Daoy (cell line): Measurements from ENCODE around the gene NOTCH1. TPM values are rescaled to one million over a fixed set of nuclear protein-coding genes. Genes with fewer than 3 reads are reported as not detected.

Source experiments
- DNase-seq: peaks from one replicate; pipeline ENCODE4 v3.0.0-alpha.2; 2015; ENCODE audit warnings: low read depth
- total RNA-seq: library from RNA; depleted of rRNA; stranded (reverse); fragments of >200 nt; shearing (Covaris generic); gene quantifications from 2 replicates; pipeline ENCODE4 v1.2.3, GENCODE V29; 2014; rRNA removed

NOTCH1 gene
- total RNA-seq, 1 experiment from 2014 or later: 8.7 TPM

- no peak for DNase-seq
Observed at GRCh38 chr9:136465500-136466154, 80.2 kb downstream of the NOTCH1 start.

- DNase-seq: no peak
Observed at GRCh38 chr9:136464241-136464640, 81.6 kb downstream of the NOTCH1 start.

- no peak for DNase-seq
Observed at GRCh38 chr9:136463578-136463977, 82.3 kb downstream of the NOTCH1 start.

GRCh38 chr9:136462664-136463063 is 83.2 kb downstream of the NOTCH1 start:
- DNase-seq: no peak

GRCh38 chr9:136460772-136461325 is 85.0 kb downstream of the NOTCH1 start:
- no peak for DNase-seq

GRCh38 chr9:136459425-136459824 is 86.4 kb downstream of the NOTCH1 start:
- DNase-seq: no peak

GRCh38 chr9:136457326-136457725 is 88.5 kb downstream of the NOTCH1 start:
- no peak for DNase-seq

- DNase-seq: no peak
Observed at GRCh38 chr9:136456258-136456657, 89.6 kb downstream of the NOTCH1 start.

- no peak for DNase-seq
Observed at GRCh38 chr9:136455043-136456002, 90.5 kb downstream of the NOTCH1 start.

GRCh38 chr9:136454026-136454796 is 91.6 kb downstream of the NOTCH1 start:
- no peak for DNase-seq

GRCh38 chr9:136453326-136453725 is 92.5 kb downstream of the NOTCH1 start:
- DNase-seq: no peak

- no peak for DNase-seq
Observed at GRCh38 chr9:136451221-136451877, 94.5 kb downstream of the NOTCH1 start.

GRCh38 chr9:136448655-136449054 is 97.2 kb downstream of the NOTCH1 start:
- no peak for DNase-seq

- DNase-seq: no peak
Observed at GRCh38 chr9:136447173-136447778, 98.6 kb downstream of the NOTCH1 start.

- DNase-seq: no peak
Observed at GRCh38 chr9:136445799-136446198, 100.0 kb downstream of the NOTCH1 start.

Other genes with a start within 250 kb of the NOTCH1 start
- gene CCDC187, start 242.0 kb downstream of the NOTCH1 start, total RNA-seq: not detected in 2 replicates
- gene GPSM1, start 218.5 kb downstream of the NOTCH1 start, total RNA-seq: 15.8 and 23.4 TPM in 2 replicates
- gene DNLZ, start 182.3 kb downstream of the NOTCH1 start, total RNA-seq: 100 and 120 TPM in 2 replicates
- 0.36 and 1.1 TPM in 2 replicates for gene CARD9, start 172.4 kb downstream of the NOTCH1 start, total RNA-seq
- 15.5 and 19.9 TPM in 2 replicates for gene SNAPC4, start 145.9 kb downstream of the NOTCH1 start, total RNA-seq
- gene ENTR1, start 135.4 kb downstream of the NOTCH1 start, total RNA-seq: 85.3 and 88.0 TPM in 2 replicates
- 85.3 and 129 TPM in 2 replicates for gene PMPCA, start 135.4 kb downstream of the NOTCH1 start, total RNA-seq
- 6.6 TPM in 2 replicates for gene INPP5E, start 106.2 kb downstream of the NOTCH1 start, total RNA-seq
- 22.1 and 25.4 TPM in 2 replicates for gene SEC16A, start 63.0 kb downstream of the NOTCH1 start, total RNA-seq
- 53.7 and 56.2 TPM in 2 replicates for gene EGFL7, start 116.9 kb upstream of the NOTCH1 start, total RNA-seq
- 46.5 and 51.3 TPM in 2 replicates for gene AGPAT2, start 141.4 kb upstream of the NOTCH1 start, total RNA-seq
- 6.6 and 6.8 TPM in 2 replicates for gene DIPK1B, start 166.5 kb upstream of the NOTCH1 start, total RNA-seq
- not detected in 2 replicates for gene LCN10, start 196.9 kb upstream of the NOTCH1 start, total RNA-seq
- gene LCN6, start 202.5 kb upstream of the NOTCH1 start, total RNA-seq: not detected in 2 replicates
- gene LCN8, start 212.2 kb upstream of the NOTCH1 start, total RNA-seq: not detected in 2 replicates
- gene LCN15, start 218.5 kb upstream of the NOTCH1 start, total RNA-seq: not detected in 2 replicates
- gene TMEM141, start 245.3 kb upstream of the NOTCH1 start, total RNA-seq: 46.9 and 61.6 TPM in 2 replicates